Liver (tissue), 9 donors: ENCODE results near the gene DSCAML1. TPM values are rescaled to one million over a fixed set of nuclear protein-coding genes. Genes with fewer than 3 reads are reported as not detected.

Source experiments
- DNase-seq: peaks from one replicate; pipeline ENCODE4 v3.0.0-alpha.2; 2017; ENCODE audit warnings: low spot score
- H3K27ac ChIP-seq, 2 donors: one replicate each; pipeline ENCODE4 v1.7.0; 2013; ENCODE audit warnings: inconsistent platforms in 2 of 2, low read length in 2 of 2, control low read depth in 1 of 2, low read depth in 1 of 2, mild to moderate bottlenecking in 1 of 2
- H3K27me3 ChIP-seq, 4 donors: one replicate each; pipeline versions ENCODE4 v1.6.1 to v1.7.0; 2013; ENCODE audit warnings: low read length in 3 of 4, inconsistent platforms in 1 of 4, mild to moderate bottlenecking in 1 of 4, moderate library complexity in 1 of 4; ENCODE audit not compliant: control insufficient read depth in 4 of 4, insufficient read depth in 4 of 4
- H3K36me3 ChIP-seq, 4 donors: one replicate each; pipeline versions ENCODE4 v1.6.1 to v1.7.0; 2013; ENCODE audit warnings: low read length in 3 of 4, mild to moderate bottlenecking in 3 of 4, low read depth in 1 of 4, moderate library complexity in 1 of 4; ENCODE audit not compliant: control insufficient read depth in 4 of 4, insufficient read depth in 3 of 4
- H3K4me1 ChIP-seq, 4 donors: one replicate each; pipeline versions ENCODE4 v1.6.1 to v1.7.0; 2013; ENCODE audit warnings: low read length in 3 of 4, mild to moderate bottlenecking in 3 of 4, moderate library complexity in 1 of 4; ENCODE audit not compliant: control insufficient read depth in 4 of 4, insufficient read depth in 4 of 4
- H3K4me3 ChIP-seq, 3 donors: one replicate each; pipeline versions ENCODE4 v1.6.1 to v1.7.0; 2013; ENCODE audit warnings: low read length in 3 of 3, control low read depth in 1 of 3, low read depth in 1 of 3, mild to moderate bottlenecking in 1 of 3
- H3K9ac ChIP-seq, 2 donors: one replicate each; pipeline ENCODE4 v1.7.0; 2013; ENCODE audit warnings: low read length in 2 of 2, mild to moderate bottlenecking in 2 of 2, moderate library complexity in 2 of 2, control low read depth in 1 of 2, low read depth in 1 of 2
- H3K9me3 ChIP-seq, 4 donors: one replicate each; pipeline versions ENCODE4 v1.6.1 to v1.7.0; 2013; ENCODE audit warnings: low read length in 3 of 4; ENCODE audit not compliant: control insufficient read depth in 4 of 4
- EGR1 ChIP-seq, 2 donors: IDR thresholded peaks; 2 replicates each; pipeline ENCODE4 v1.6.1; 2016 to 2018; ENCODE audit warnings: antibody characterized with exemption in 2 of 2, low read depth in 2 of 2
- FOXA1 ChIP-seq: IDR thresholded peaks from 2 replicates; pipeline ENCODE4 v1.6.1; 2016; ENCODE audit warnings: antibody characterized with exemption
- FOXA2 ChIP-seq: IDR thresholded peaks from 2 replicates; pipeline ENCODE4 v1.6.1; 2016; ENCODE audit warnings: antibody characterized with exemption
- GABPA ChIP-seq, 2 donors: IDR thresholded peaks in 1 of 2; conservative IDR thresholded peaks in 1 of 2; 2 replicates each; pipeline ENCODE4 v1.6.1; 2016; ENCODE audit warnings: antibody characterized with exemption in 2 of 2, mild to moderate bottlenecking in 1 of 2, moderate library complexity in 1 of 2
- HNF4A ChIP-seq, 2 donors: conservative IDR thresholded peaks; 2 replicates each; pipeline ENCODE4 v1.6.1; 2016; ENCODE audit warnings: antibody characterized with exemption in 2 of 2, mild to moderate bottlenecking in 2 of 2
- HNF4G ChIP-seq: IDR thresholded peaks from 2 replicates; pipeline ENCODE4 v1.6.1; 2016; ENCODE audit warnings: antibody characterized with exemption
- JUND ChIP-seq, 2 donors: IDR thresholded peaks; 2 replicates each; pipeline ENCODE4 v1.6.1; 2016; ENCODE audit warnings: antibody characterized with exemption in 2 of 2
- NR2F2 ChIP-seq: IDR thresholded peaks from 2 replicates; pipeline ENCODE4 v1.6.1; 2016; ENCODE audit warnings: antibody characterized with exemption
- RAD21 ChIP-seq, 2 donors: IDR thresholded peaks; 2 replicates each; pipeline ENCODE4 v1.6.1; 2016; ENCODE audit warnings: antibody characterized with exemption in 2 of 2, mild to moderate bottlenecking in 2 of 2
- RXRA ChIP-seq, 2 donors: IDR thresholded peaks; 2 replicates each; pipeline ENCODE4 v1.6.1; 2017 to 2018; ENCODE audit warnings: antibody characterized with exemption in 2 of 2, mild to moderate bottlenecking in 1 of 2
- SP1 ChIP-seq: IDR thresholded peaks from 2 replicates; pipeline ENCODE4 v1.6.1; 2018; ENCODE audit warnings: antibody characterized with exemption, mild to moderate bottlenecking
- TAF1 ChIP-seq: conservative IDR thresholded peaks from 2 replicates; pipeline ENCODE4 v1.6.1; 2016; ENCODE audit warnings: antibody characterized with exemption, mild to moderate bottlenecking
- YY1 ChIP-seq: IDR thresholded peaks from 2 replicates; pipeline ENCODE4 v1.6.1; 2016; ENCODE audit warnings: antibody characterized with exemption, mild to moderate bottlenecking
- WGBS: extraction: QIAGEN DNeasy Blood & Tissue Kit; methylation state at CpG from one replicate; pipeline ENCODE4 v1.1.7; 2013; 5-methylcytosine and 5-hydroxymethylcytosine counted together
- polyA plus RNA-seq, 2 donors: library from polyadenylated mRNA; stranded (reverse) in 1 of 2; unstranded in 1 of 2; fragments of 200-250 nt in 1 of 2; fragments of >200 nt in 1 of 2; fragmentation: Nextera tagmentation in 1 of 2; extraction: Ambion mirVana in 1 of 2; gene quantifications; one replicate each; pipeline versions ENCODE4 v1.2.1 to v1.2.3, GENCODE V29; 2013 to 2015
- total RNA-seq, 2 donors: library from RNA; depleted of rRNA; stranded (reverse); fragments of >200 nt; gene quantifications; one replicate each; pipeline ENCODE4 v1.2.3, GENCODE V29; 2014
- TF ChIP-seq, protein P1 (sequence below): IDR thresholded peaks from 2 replicates; pipeline ENCODE4 v1.6.1; 2016; ENCODE audit warnings: antibody characterized with exemption
- TF ChIP-seq, protein P2 (sequence below): IDR thresholded peaks from 2 replicates; pipeline ENCODE4 v1.6.1; 2016; ENCODE audit warnings: antibody characterized with exemption, mild to moderate bottlenecking
- TF ChIP-seq, protein P3 (sequence below): fragments of 150-350 bp; IDR thresholded peaks from 2 replicates; pipeline ENCODE4 v1.5.1; 2017; ENCODE audit warnings: improper control_type of control experiment, low read depth, low read length; ENCODE audit not compliant: missing input control
- donor health status: healthy.
- donor health status: healthy.
- donor health status: healthy.
- donor health status: healthy.
- donor health status: healthy.

Gene DSCAML1
- total and polyA plus RNA-seq, 4 donors = 0.07 to 0.42 (median 0.20) TPM

DNA sequence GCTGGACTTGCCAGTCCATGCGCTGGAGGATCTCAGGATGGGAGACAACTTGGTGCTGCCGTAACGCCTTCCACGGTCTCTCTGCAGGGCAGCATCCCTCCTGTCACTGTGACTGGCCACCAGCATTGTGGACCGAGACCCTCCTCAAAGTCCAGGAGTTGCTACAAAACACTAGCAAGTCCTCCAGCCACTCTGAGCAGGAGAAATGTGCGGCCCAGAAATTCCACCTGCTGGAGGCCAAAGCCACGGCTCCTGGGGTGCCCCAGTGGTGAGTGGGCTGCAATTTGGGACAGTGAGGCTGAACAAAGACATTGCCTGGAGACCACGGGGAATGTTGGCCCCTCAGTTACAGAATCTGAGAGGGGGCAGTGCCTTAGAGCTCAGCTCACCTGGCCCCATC lies 6.9 kb upstream of the DSCAML1 start:
- DNase-seq = no peak
- H3K4me3 ChIP-seq = no peak overlapping the region
- peaks cover 0 to 5% (median 2%) of the 10 kb centered on the region in 4 donors for H3K27me3 ChIP-seq
- no peaks in the 10 kb centered on the region for H3K4me1 ChIP-seq
- H3K27ac ChIP-seq = no peak overlapping the region
- WGBS = 92% methylated on average over 8 of the region's 8 CpGs
- no peaks in the 10 kb centered on the region for H3K36me3 ChIP-seq
- H3K9ac ChIP-seq = no peak overlapping the region
- no peaks in the 10 kb centered on the region for H3K9me3 ChIP-seq
- TF ChIP-seq GABPA (IDR thresholded peaks at IDR 0.05 in 1 of 2, conservative IDR thresholded peaks at IDR 0.05 in 1 of 2) = no peak
- TF ChIP-seq, protein P1, sequence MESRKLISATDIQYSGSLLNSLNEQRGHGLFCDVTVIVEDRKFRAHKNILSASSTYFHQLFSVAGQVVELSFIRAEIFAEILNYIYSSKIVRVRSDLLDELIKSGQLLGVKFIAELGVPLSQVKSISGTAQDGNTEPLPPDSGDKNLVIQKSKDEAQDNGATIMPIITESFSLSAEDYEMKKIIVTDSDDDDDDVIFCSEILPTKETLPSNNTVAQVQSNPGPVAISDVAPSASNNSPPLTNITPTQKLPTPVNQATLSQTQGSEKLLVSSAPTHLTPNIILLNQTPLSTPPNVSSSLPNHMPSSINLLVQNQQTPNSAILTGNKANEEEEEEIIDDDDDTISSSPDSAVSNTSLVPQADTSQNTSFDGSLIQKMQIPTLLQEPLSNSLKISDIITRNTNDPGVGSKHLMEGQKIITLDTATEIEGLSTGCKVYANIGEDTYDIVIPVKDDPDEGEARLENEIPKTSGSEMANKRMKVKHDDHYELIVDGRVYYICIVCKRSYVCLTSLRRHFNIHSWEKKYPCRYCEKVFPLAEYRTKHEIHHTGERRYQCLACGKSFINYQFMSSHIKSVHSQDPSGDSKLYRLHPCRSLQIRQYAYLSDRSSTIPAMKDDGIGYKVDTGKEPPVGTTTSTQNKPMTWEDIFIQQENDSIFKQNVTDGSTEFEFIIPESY = no peak
- TF ChIP-seq RAD21 (IDR thresholded peaks at IDR 0.05) = no peak
- no peak for TF ChIP-seq RXRA (IDR thresholded peaks at IDR 0.05)
- TF ChIP-seq HNF4G = no peak
- TF ChIP-seq, protein P2, sequence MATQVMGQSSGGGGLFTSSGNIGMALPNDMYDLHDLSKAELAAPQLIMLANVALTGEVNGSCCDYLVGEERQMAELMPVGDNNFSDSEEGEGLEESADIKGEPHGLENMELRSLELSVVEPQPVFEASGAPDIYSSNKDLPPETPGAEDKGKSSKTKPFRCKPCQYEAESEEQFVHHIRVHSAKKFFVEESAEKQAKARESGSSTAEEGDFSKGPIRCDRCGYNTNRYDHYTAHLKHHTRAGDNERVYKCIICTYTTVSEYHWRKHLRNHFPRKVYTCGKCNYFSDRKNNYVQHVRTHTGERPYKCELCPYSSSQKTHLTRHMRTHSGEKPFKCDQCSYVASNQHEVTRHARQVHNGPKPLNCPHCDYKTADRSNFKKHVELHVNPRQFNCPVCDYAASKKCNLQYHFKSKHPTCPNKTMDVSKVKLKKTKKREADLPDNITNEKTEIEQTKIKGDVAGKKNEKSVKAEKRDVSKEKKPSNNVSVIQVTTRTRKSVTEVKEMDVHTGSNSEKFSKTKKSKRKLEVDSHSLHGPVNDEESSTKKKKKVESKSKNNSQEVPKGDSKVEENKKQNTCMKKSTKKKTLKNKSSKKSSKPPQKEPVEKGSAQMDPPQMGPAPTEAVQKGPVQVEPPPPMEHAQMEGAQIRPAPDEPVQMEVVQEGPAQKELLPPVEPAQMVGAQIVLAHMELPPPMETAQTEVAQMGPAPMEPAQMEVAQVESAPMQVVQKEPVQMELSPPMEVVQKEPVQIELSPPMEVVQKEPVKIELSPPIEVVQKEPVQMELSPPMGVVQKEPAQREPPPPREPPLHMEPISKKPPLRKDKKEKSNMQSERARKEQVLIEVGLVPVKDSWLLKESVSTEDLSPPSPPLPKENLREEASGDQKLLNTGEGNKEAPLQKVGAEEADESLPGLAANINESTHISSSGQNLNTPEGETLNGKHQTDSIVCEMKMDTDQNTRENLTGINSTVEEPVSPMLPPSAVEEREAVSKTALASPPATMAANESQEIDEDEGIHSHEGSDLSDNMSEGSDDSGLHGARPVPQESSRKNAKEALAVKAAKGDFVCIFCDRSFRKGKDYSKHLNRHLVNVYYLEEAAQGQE = no peak
- no peak for TF ChIP-seq HNF4A (conservative IDR thresholded peaks at IDR 0.05)
- TF ChIP-seq YY1 = no peak
- TF ChIP-seq TAF1 = no peak
- no peak for TF ChIP-seq SP1
- TF ChIP-seq, protein P3, sequence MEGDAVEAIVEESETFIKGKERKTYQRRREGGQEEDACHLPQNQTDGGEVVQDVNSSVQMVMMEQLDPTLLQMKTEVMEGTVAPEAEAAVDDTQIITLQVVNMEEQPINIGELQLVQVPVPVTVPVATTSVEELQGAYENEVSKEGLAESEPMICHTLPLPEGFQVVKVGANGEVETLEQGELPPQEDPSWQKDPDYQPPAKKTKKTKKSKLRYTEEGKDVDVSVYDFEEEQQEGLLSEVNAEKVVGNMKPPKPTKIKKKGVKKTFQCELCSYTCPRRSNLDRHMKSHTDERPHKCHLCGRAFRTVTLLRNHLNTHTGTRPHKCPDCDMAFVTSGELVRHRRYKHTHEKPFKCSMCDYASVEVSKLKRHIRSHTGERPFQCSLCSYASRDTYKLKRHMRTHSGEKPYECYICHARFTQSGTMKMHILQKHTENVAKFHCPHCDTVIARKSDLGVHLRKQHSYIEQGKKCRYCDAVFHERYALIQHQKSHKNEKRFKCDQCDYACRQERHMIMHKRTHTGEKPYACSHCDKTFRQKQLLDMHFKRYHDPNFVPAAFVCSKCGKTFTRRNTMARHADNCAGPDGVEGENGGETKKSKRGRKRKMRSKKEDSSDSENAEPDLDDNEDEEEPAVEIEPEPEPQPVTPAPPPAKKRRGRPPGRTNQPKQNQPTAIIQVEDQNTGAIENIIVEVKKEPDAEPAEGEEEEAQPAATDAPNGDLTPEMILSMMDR = no peak

DNA sequence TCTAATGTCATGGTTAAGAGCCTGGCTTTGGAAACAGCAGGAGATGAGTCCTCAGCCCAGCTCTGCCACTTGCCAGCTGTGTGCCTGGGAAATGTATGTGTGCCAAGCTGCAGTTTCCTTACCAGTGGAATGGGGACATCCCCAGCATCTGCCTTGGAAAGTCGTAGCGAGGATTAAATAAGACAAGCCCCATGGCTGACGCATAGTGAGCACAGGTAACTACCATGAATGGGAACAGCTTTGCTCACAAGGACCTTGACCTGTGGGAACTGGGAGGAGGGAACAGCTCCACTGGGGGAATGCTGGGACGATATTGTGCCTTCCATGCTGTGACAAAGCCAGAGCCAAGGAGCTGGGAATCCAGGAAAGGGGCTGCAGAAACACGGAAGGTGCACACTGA lies 2.6 kb upstream of the DSCAML1 start:
- DNase-seq = no peak
- 48% methylated on average over 5 of the region's 5 CpGs for WGBS
- TF ChIP-seq RAD21 (IDR thresholded peaks at IDR 0.05) = no peak
- TF ChIP-seq FOXA2 = no peak
- no peak for TF ChIP-seq JUND (IDR thresholded peaks at IDR 0.05)
- no peak for TF ChIP-seq GABPA (IDR thresholded peaks at IDR 0.05 in 1 of 2, conservative IDR thresholded peaks at IDR 0.05 in 1 of 2)
- no peak for TF ChIP-seq FOXA1
- no peak for TF ChIP-seq HNF4G
- no peak for TF ChIP-seq RXRA (IDR thresholded peaks at IDR 0.05)
- TF ChIP-seq NR2F2 = no peak
- TF ChIP-seq YY1 = no peak
- no peak for TF ChIP-seq HNF4A (conservative IDR thresholded peaks at IDR 0.05)
- TF ChIP-seq, protein P2 = no peak
- no peak for TF ChIP-seq TAF1
- TF ChIP-seq, protein P1 = no peak
- no peak for TF ChIP-seq SP1
- TF ChIP-seq EGR1 (IDR thresholded peaks at IDR 0.05; ENCODE audit: low read depth in 2 of 2) = no peak
- TF ChIP-seq, protein P3 = no peak

More for the DNA sequence above, 2.6 kb upstream of the DSCAML1 start:
- peaks cover 2 to 16% (median 6%) of the 10 kb centered on the region in 4 donors for H3K4me1 ChIP-seq
- H3K9ac ChIP-seq = no peak overlapping the region
- H3K9me3 ChIP-seq = no peaks in the 10 kb centered on the region
- H3K36me3 ChIP-seq = no peaks in the 10 kb centered on the region
- no peak overlapping the region for H3K4me3 ChIP-seq
- no peak overlapping the region for H3K27ac ChIP-seq
- peaks cover 0 to 8% (median 4%) of the 10 kb centered on the region in 4 donors for H3K27me3 ChIP-seq
